ENCODE data around the gene MIA.
A peak's percentile ranks its signal among the peaks of the same experiment; 100 is the strongest.

The MIA gene

GRCh38 chr19:40741527-40742390 is 33.6 kb upstream of the MIA start:
- no peak for DNase-seq
- Histone ChIP-seq H3K27me3 (no peaks in the 10 kb centered on the region), H3K4me1 (peaks cover 0 to 30% (median 17%) of the 10 kb centered on the region in 4 donors), H3K9me3 (no peaks in the 10 kb centered on the region), H3K36me3 (peaks cover 25 to 45% (median 37%) of the 10 kb centered on the region in 3 donors), H3K4me3 (no peak overlapping the region), H3K27ac (peak overlapping the region; percentile 42 to 63)
- TF ChIP-seq CTCF (IDR thresholded peaks at IDR 0.05): no peak
- intact Hi-C loops (cut with DNase I; ENCODE audit: low total_unique reads): no loop called here

- intact Hi-C loops (cut with DNase I; ENCODE audit: low total_unique reads): no loop called here
- Histone ChIP-seq H3K27me3 (no peaks in the 10 kb centered on the region), H3K27ac (no peak overlapping the region), H3K4me1 (peaks cover 0 to 30% (median 17%) of the 10 kb centered on the region in 4 donors), H3K4me3 (no peak overlapping the region), H3K9me3 (no peaks in the 10 kb centered on the region), H3K36me3 (peaks cover 18 to 38% (median 30%) of the 10 kb centered on the region in 3 donors)
- TF ChIP-seq CTCF (IDR thresholded peaks at IDR 0.05): no peak
- DNase-seq: no peak
Measured at GRCh38 chr19:40742477-40742876, 32.8 kb upstream of the MIA start.

- TF ChIP-seq CTCF (IDR thresholded peaks at IDR 0.05): no peak
- no peak for DNase-seq
- Histone ChIP-seq H3K4me1 (peaks cover 0 to 30% (median 17%) of the 10 kb centered on the region in 4 donors), H3K4me3 (no peak overlapping the region), H3K27ac (no peak overlapping the region), H3K9me3 (no peaks in the 10 kb centered on the region), H3K36me3 (peaks cover 13 to 34% (median 26%) of the 10 kb centered on the region in 3 donors), H3K27me3 (no peaks in the 10 kb centered on the region)
- intact Hi-C loops (cut with DNase I; ENCODE audit: low total_unique reads): no loop called here
Measured at GRCh38 chr19:40742886-40743285, 32.4 kb upstream of the MIA start.

GRCh38 chr19:40743926-40744325 is 31.4 kb upstream of the MIA start:
- intact Hi-C loops (cut with DNase I; ENCODE audit: low total_unique reads): no loop called here
- H3K36me3 ChIP-seq: peaks cover 9 to 24% (median 16%) of the 10 kb centered on the region in 3 donors
- DNase-seq: no peak
- H3K4me3 ChIP-seq: no peak overlapping the region
- H3K9me3 ChIP-seq: no peaks in the 10 kb centered on the region
- H3K4me1 ChIP-seq: peaks cover 0 to 30% (median 17%) of the 10 kb centered on the region in 4 donors
- no peak for TF ChIP-seq CTCF (IDR thresholded peaks at IDR 0.05)
- peak overlapping the region in 1 of 2 donors; percentile 72 for H3K27ac ChIP-seq
- H3K27me3 ChIP-seq: no peaks in the 10 kb centered on the region

GRCh38 chr19:40744554-40745401 is 30.5 kb upstream of the MIA start:
- Histone ChIP-seq H3K4me1 (peaks cover 0 to 38% (median 23%) of the 10 kb centered on the region in 4 donors), H3K27ac (peak overlapping the region; percentile 34 to 72), H3K4me3 (no peak overlapping the region), H3K27me3 (no peaks in the 10 kb centered on the region), H3K36me3 (peaks cover 3 to 15% (median 7%) of the 10 kb centered on the region in 3 donors), H3K9me3 (no peaks in the 10 kb centered on the region)
- peak in 1 of 2 experiments; percentile 8 for TF ChIP-seq CTCF (IDR thresholded peaks at IDR 0.05)
- intact Hi-C loops (cut with DNase I; ENCODE audit: low total_unique reads): no loop called here
- DNase-seq: no peak
